IMR-90 (cell line): ENCODE results near the gene EIF3I. TPM values are rescaled to one million over a fixed set of nuclear protein-coding genes. Genes with fewer than 3 reads are reported as not detected.
A peak's percentile ranks its signal among the peaks of the same experiment; 100 is the strongest.
"Not testable (repeated sequence)": the region's sequence is repeated elsewhere in the genome, so short reads cannot be mapped to it uniquely, and the experiment has no call there.

Experiments
- ATAC-seq: fragments of 200-7000 bp; cut with Tn5 transposase; 2 replicates; pipeline ENCODE4 v1.9.1; 2020; ENCODE audit warnings: low read depth, mild to moderate bottlenecking, moderate library complexity
- BruUV-seq: library from RNA; stranded (reverse); fragments of 400-500 nt; replicated peaks from 2 replicates; lab custom pipeline; 2021; lab: Mats Ljungman, UMichigan
- CTCF ChIA-PET: fragments of 300-600 bp; formaldehyde crosslinking; extraction: SDS; loops from one replicate; lab custom pipeline; 2021; ENCODE audit warnings: antibody characterized with exemption; lab: Yijun Ruan, JAX
- POLR2A ChIA-PET: fragments of 300-600 bp; sonication (Branson Sonifier 250); formaldehyde crosslinking; loops from one replicate; lab custom pipeline; 2022; ENCODE audit warnings: antibody characterized with exemption; ENCODE audit not compliant: unreplicated experiment; lab: Charles Lee
- DNase-seq: peaks from one replicate; pipeline ENCODE4 v3.0.0; 2013
- H2AFZ ChIP-seq: replicated peaks from 2 replicates; pipeline ENCODE3; 2013; ENCODE audit warnings: low read length, mild to moderate bottlenecking; ENCODE audit not compliant: poor library complexity
- H2AK5ac ChIP-seq: 2 replicates; pipeline ENCODE4 v1.6.1; 2013; ENCODE audit warnings: low read depth, low read length, inconsistent platforms
- H2AK9ac ChIP-seq: replicated peaks from 2 replicates; pipeline ENCODE3; 2013; ENCODE audit warnings: mild to moderate bottlenecking, low read depth, low read length, moderate library complexity; ENCODE audit not compliant: poor library complexity
- H2BK120ac ChIP-seq: 2 replicates; pipeline ENCODE4 v1.6.1; 2013; ENCODE audit warnings: low read depth, low read length, inconsistent platforms
- H2BK15ac ChIP-seq: 3 replicates; pipeline ENCODE4 v1.6.1; 2013; ENCODE audit warnings: low read depth, low read length, inconsistent platforms
- H2BK20ac ChIP-seq: 2 replicates; pipeline ENCODE4 v1.6.1; 2013; ENCODE audit warnings: low read depth, mild to moderate bottlenecking, inconsistent platforms, low read length, moderate library complexity
- H2BK5ac ChIP-seq: 2 replicates; pipeline ENCODE4 v1.6.1; 2013; ENCODE audit warnings: mild to moderate bottlenecking, low read depth, low read length, inconsistent platforms; ENCODE audit not compliant: poor library complexity, severe bottlenecking
- H3K14ac ChIP-seq: replicated peaks from 2 replicates; pipeline ENCODE4 v1.6.1; 2013; ENCODE audit warnings: low read depth, low read length, inconsistent platforms
- H3K18ac ChIP-seq: 2 replicates; pipeline ENCODE4 v1.6.1; 2013; ENCODE audit warnings: low read depth, low read length, control low read depth
- H3K23ac ChIP-seq: 2 replicates; pipeline ENCODE4 v1.6.1; 2013; ENCODE audit warnings: low read depth, low read length, inconsistent platforms
- H3K27ac ChIP-seq: 2 replicates; pipeline ENCODE4 v1.5.1; 2013; ENCODE audit warnings: mild to moderate bottlenecking, control low read depth, low read length; ENCODE audit not compliant: insufficient read depth
- H3K27me3 ChIP-seq: 2 replicates; pipeline ENCODE4 v1.6.1; 2013; ENCODE audit warnings: low read length; ENCODE audit not compliant: control insufficient read depth, insufficient read depth
- H3K36me3 ChIP-seq: 2 replicates; pipeline ENCODE4 v1.6.1; 2013; ENCODE audit warnings: low read length, mixed read lengths; ENCODE audit not compliant: control insufficient read depth, insufficient read depth
- H3K4ac ChIP-seq: 2 replicates; pipeline ENCODE4 v1.6.1; 2013; ENCODE audit warnings: low read depth, low read length, inconsistent platforms
- H3K4me1 ChIP-seq: 2 replicates; pipeline ENCODE4 v1.6.1; 2013; ENCODE audit warnings: low read length, mixed read lengths; ENCODE audit not compliant: control insufficient read depth, insufficient read depth
- H3K4me2 ChIP-seq: 2 replicates; pipeline ENCODE4 v1.6.1; 2013; ENCODE audit warnings: low read depth, mild to moderate bottlenecking, control low read depth, low read length, moderate library complexity
- H3K4me3 ChIP-seq: 2 replicates; pipeline ENCODE4 v1.5.1; 2013; ENCODE audit warnings: low read depth, mild to moderate bottlenecking, control low read depth, low read length, moderate library complexity; ENCODE audit not compliant: insufficient read depth
- H3K56ac ChIP-seq: 2 replicates; pipeline ENCODE4 v1.6.1; 2013; ENCODE audit warnings: low read length, inconsistent platforms; ENCODE audit not compliant: insufficient read depth; ENCODE audit errors: extremely low read depth
- H3K79me1 ChIP-seq, 2 experiments: 2 replicates each; pipeline ENCODE4 v1.6.1; 2013; ENCODE audit warnings: low read length in 2 of 2, inconsistent platforms in 1 of 2, low read depth in 1 of 2
- H3K9ac ChIP-seq: 2 replicates; pipeline ENCODE4 v1.6.1; 2013; ENCODE audit warnings: low read depth, low read length, control low read depth
- H3K9me1 ChIP-seq: 2 replicates; pipeline ENCODE4 v1.6.1; 2013; ENCODE audit warnings: low read length, inconsistent platforms; ENCODE audit not compliant: insufficient read depth
- H3K9me3 ChIP-seq: 2 replicates; pipeline ENCODE4 v1.6.1; 2013; ENCODE audit warnings: low read length; ENCODE audit not compliant: control insufficient read depth, insufficient read depth
- H4K20me1 ChIP-seq: 2 replicates; pipeline ENCODE4 v1.6.1; 2013; ENCODE audit warnings: low read length, inconsistent platforms; ENCODE audit not compliant: insufficient read depth
- H4K5ac ChIP-seq: 2 replicates; pipeline ENCODE4 v1.6.1; 2013; ENCODE audit warnings: mild to moderate bottlenecking, low read depth, low read length, control low read depth
- H4K8ac ChIP-seq, 2 experiments: 2 replicates each; pipeline ENCODE4 v1.6.1; 2013; ENCODE audit warnings: low read depth in 2 of 2, low read length in 2 of 2, control low read depth in 1 of 2, inconsistent platforms in 1 of 2
- H4K91ac ChIP-seq: 2 replicates; pipeline ENCODE4 v1.6.1; 2013; ENCODE audit warnings: low read depth, low read length, inconsistent platforms; ENCODE audit not compliant: insufficient read depth
- CEBPB ChIP-seq: IDR thresholded peaks from 2 replicates; pipeline ENCODE4 v1.6.1; 2012; ENCODE audit warnings: low read depth, low read length, improper control_type of control experiment
- CTCF ChIP-seq: conservative IDR thresholded peaks from 2 replicates; pipeline ENCODE4 v1.5.1; 2012; ENCODE audit warnings: mild to moderate bottlenecking, low read depth, low read length, improper control_type of control experiment
- WGBS, 2 experiments: methylation state at CpG; one replicate each; pipeline versions ENCODE4 v1.1.5 to v1.1.7; 2013; ENCODE audit warnings: missing lambda C conversion rate in 2 of 2; ENCODE audit not compliant: insufficient read length in 1 of 2; ENCODE audit errors: extremely low coverage in 2 of 2; 5-methylcytosine and 5-hydroxymethylcytosine counted together
- dilution Hi-C: fragments of 300-500 bp; cut with HindIII; formaldehyde crosslinking; loops from one replicate; pipeline ENCODE4 v1.14.3; 2018; ENCODE audit warnings: low sequenced_read_pairs; ENCODE audit not compliant: unreplicated experiment
- in situ Hi-C: fragments of 300-500 bp; cut with MboI; formaldehyde crosslinking; loops from 3 replicates; pipeline ENCODE4 v1.14.3; 2019; ENCODE audit warnings: low sequenced_read_pairs, inconsistent platforms, mixed read lengths
- intact Hi-C: fragments of 100-400 bp; cut with micrococcal nuclease; formaldehyde crosslinking; loops from 2 replicates; pipeline ENCODE4 v1.10.0; 2022
- polyA plus RNA-seq, 3 experiments: library from polyadenylated mRNA; depleted of rRNA; stranded (reverse); fragments of >200 nt; gene quantifications; 2 replicates each; pipeline ENCODE4 v1.2.3, GENCODE V29; 2012; ENCODE audit warnings: low replicate concordance in 1 of 3
- total RNA-seq: library from RNA; depleted of rRNA; stranded (reverse); fragments of >200 nt; gene quantifications from 2 replicates; pipeline ENCODE4 v1.2.3, GENCODE V29; 2012

The EIF3I gene
- total and polyA plus RNA-seq, 2 of the 4 experiments (the other 2 are of a cell fraction): 469 to 716 TPM

GRCh38 chr1:32257227-32257508, 35.0 kb downstream of the EIF3I start:
- Histone ChIP-seq H2AFZ (no peak overlapping the region), H4K8ac (no peak overlapping the region), H3K36me3 (no peaks in the 10 kb centered on the region), H2BK120ac (no peak overlapping the region), H2AK5ac (no peak overlapping the region), H3K4me1 (no peaks in the 10 kb centered on the region), H3K4me2 (no peak overlapping the region), H3K9ac (no peak overlapping the region), H2BK20ac (no peak overlapping the region), H3K23ac (no peak overlapping the region; the same call in 1 of the 2 replicates), H3K9me1 (no peaks in the 10 kb centered on the region), H4K5ac (no peak overlapping the region), H4K20me1 (no peaks in the 10 kb centered on the region), H3K79me1 (no peaks in the 10 kb centered on the region), H3K27ac (no peak overlapping the region), H2BK15ac (no peak overlapping the region), H3K4me3 (no peak overlapping the region), H3K9me3 (no peaks in the 10 kb centered on the region), H2BK5ac (no peak overlapping the region), H3K56ac (no peak overlapping the region), H3K18ac (no peak overlapping the region), H2AK9ac (no peak overlapping the region), H3K14ac (no peak overlapping the region), H4K91ac (no peak overlapping the region), H3K4ac (no peak overlapping the region), H3K27me3 (peaks cover 2% of the 10 kb centered on the region; the same call in 1 of the 2 replicates)
- DNase-seq (no peak), ATAC-seq (no peak)
- no TSS peak for BruUV-seq
- in situ Hi-C loops (no loop called here), intact Hi-C loops (no loop called here), dilution Hi-C loops (no loop called here)
- TF ChIP-seq CTCF: no peak
- no peak for TF ChIP-seq CEBPB
- ChIA-PET CTCF (no interaction called here), POLR2A (no interaction called here)
- WGBS, 2 experiments: 86% methylated on average over 5 of the region's 6 CpGs; no CpG with 5 or more reads in 1 of the 2 experiments

GRCh38 chr1:32263236-32263593, 41.0 kb downstream of the EIF3I start:
- H4K20me1 ChIP-seq, BruUV-seq, H4K5ac ChIP-seq, H3K4me3 ChIP-seq, H3K4me1 ChIP-seq, H3K18ac ChIP-seq, intact Hi-C loops, H3K9me3 ChIP-seq, H2BK120ac ChIP-seq, H2BK15ac ChIP-seq, H3K27me3 ChIP-seq, H2AK5ac ChIP-seq, H2AFZ ChIP-seq, H3K9me1 ChIP-seq, H3K56ac ChIP-seq, H2BK5ac ChIP-seq, H3K23ac ChIP-seq, H3K4me2 ChIP-seq, H3K79me1 ChIP-seq, H3K27ac ChIP-seq, ATAC-seq, H3K4ac ChIP-seq, H3K9ac ChIP-seq, dilution Hi-C loops, DNase-seq, H4K91ac ChIP-seq, in situ Hi-C loops, H4K8ac ChIP-seq, H3K36me3 ChIP-seq, H2BK20ac ChIP-seq, H2AK9ac ChIP-seq: not testable (repeated sequence)
- ChIA-PET POLR2A (interaction anchor here (0.6 kb wide), 1 partner anchor 12 kb away, joined by 12 read pairs; no protein-coding TSS in a partner anchor), CTCF (interaction anchor here (1.8 kb wide), 1 partner anchor 15 kb away, joined by 5 read pairs; no protein-coding TSS in a partner anchor)
- no CpG with 5 or more reads among the region's 4 CpGs for WGBS, 2 experiments
- H3K14ac ChIP-seq: peak overlapping the region; percentile 53; the same call in 1 of the 2 replicates
